ENCODE results near the gene CEP120.
"Not testable (repeated sequence)": the region's sequence is repeated elsewhere in the genome, so short reads cannot be mapped to it uniquely, and the experiment has no call there.

GRCh38 chr5:123401999-123402398, 21.2 kb downstream of the CEP120 start:
- TF ChIP-seq CTCF, EP300 (IDR thresholded peaks at IDR 0.05): not testable (repeated sequence)
